ENCODE results near the gene LTBP3. TPM values are rescaled to one million over a fixed set of nuclear protein-coding genes. Genes with fewer than 3 reads are reported as not detected.

Gene LTBP3
- total RNA-seq, 1 experiment from 2014 or later: 248 TPM

DNA sequence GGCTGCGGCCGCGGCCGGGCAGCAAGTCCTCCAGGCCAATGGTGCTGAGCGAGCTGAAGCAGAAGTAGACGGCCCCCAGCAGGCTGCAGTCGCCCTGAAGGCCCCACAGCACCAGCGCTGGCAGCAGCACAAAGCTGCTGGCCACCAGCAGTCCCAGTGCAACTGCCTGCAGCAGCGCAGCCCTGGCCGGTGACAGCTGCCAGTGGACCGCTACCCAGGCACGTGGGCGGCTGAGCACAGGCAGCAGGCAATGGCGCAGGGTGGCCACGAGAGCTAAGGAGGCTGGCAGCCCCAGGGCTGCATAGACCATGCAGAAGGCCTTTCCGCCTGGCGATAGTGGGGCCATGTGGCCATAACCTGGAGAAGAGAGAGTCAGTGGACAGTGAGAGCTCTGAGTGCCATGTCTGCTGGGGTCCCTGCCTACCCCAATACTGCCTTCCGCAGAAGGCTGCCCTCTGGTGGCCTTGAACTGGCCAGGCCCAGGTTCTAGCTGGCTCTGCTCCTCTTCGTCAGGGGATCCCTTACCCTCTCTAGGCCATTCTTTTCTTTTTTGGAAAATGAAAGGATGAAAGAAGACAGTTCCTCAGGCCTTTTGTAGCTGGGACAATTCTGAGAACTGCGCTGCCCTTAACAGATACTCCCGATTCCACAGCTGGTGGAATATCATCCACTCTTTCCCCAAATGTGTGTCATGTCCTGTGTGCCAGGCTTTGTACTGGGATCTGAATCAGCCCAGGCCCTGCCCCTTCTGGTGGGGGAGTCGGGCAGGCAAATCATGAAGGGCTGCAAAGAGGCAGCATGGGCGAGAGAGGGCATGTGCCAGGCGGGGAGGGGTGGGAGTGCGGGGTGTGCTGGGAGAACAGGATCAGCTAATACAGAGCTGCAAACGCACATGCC, 35.6 kb upstream of the LTBP3 start:
- no TSS peak for BruUV-seq (replicated peaks)
- H3K9ac ChIP-seq (ENCODE audit: low read length): no peak overlapping the region
- POLR2A ChIA-PET: interaction anchor here (0.8 to 1.7 kb wide), 4 partner anchors 19 to 58 kb away, joined by 3 to 5 read pairs (median 4); partner anchors contain the start of gene PCNX3

More for the DNA sequence above, 35.6 kb upstream of the LTBP3 start:
- ChIA-PET CTCF (interaction anchor here (0.6 to 3.5 kb wide), 15 partner anchors 8 to 69 kb away, joined by 3 to 28 read pairs (median 5); partner anchors contain the start of genes EHBP1L1, FAM89B, PCNX3 and RELA), RAD21 (ENCODE audit: low non-redundant PET in 1 of 2, low total read pairs in 2 of 2, uncharacterized antibody in 2 of 2, unreplicated experiment in 2 of 2) (interaction anchor here (0.7 to 1.0 kb wide), 2 partner anchors 53 kb away, joined by 3 to 5 read pairs; no protein-coding TSS in a partner anchor)
- Histone ChIP-seq H3K27ac (ENCODE audit: low read depth, low read length) (peak overlapping the region; percentile 26; the same call in 1 of the 2 replicates), H3K27me3 (ENCODE audit: insufficient read depth, low read length) (no peaks in the 10 kb centered on the region), H3K4me1 (ENCODE audit: control insufficient read depth in 1 of 2, insufficient read depth in 2 of 2, low read length in 2 of 2) (peaks cover 12 to 20% of the 10 kb centered on the region in 2 experiments), H3K9me2 (ENCODE audit: insufficient read depth) (no peaks in the 10 kb centered on the region), H3K4me3 (replicated peaks in 1 of 2; ENCODE audit: low read depth in 1 of 2, low read length in 2 of 2) (no peak overlapping the region), H3K4me2 (ENCODE audit: low read length) (no peak overlapping the region), H4K20me1 (ENCODE audit: insufficient read depth) (no peaks in the 10 kb centered on the region), H3K79me2 (ENCODE audit: insufficient read depth, low read length) (no peaks in the 10 kb centered on the region), H3K9me3 (ENCODE audit: control insufficient read depth in 1 of 2, insufficient read depth in 1 of 2, low read depth in 1 of 2, low read length in 2 of 2) (no peaks in the 10 kb centered on the region), H3K36me3 (ENCODE audit: control insufficient read depth in 1 of 2, insufficient read depth in 2 of 2, low read length in 2 of 2) (peaks cover 0 to 6% of the 10 kb centered on the region in 2 experiments; a peak in 1 of 4 replicates), H2AFZ (ENCODE audit: low read depth, low read length, poor library complexity, severe bottlenecking) (no peak overlapping the region)
- DNase-seq (ENCODE audit: low read depth, low spot score): no peak
- TF ChIP-seq, protein P1, sequence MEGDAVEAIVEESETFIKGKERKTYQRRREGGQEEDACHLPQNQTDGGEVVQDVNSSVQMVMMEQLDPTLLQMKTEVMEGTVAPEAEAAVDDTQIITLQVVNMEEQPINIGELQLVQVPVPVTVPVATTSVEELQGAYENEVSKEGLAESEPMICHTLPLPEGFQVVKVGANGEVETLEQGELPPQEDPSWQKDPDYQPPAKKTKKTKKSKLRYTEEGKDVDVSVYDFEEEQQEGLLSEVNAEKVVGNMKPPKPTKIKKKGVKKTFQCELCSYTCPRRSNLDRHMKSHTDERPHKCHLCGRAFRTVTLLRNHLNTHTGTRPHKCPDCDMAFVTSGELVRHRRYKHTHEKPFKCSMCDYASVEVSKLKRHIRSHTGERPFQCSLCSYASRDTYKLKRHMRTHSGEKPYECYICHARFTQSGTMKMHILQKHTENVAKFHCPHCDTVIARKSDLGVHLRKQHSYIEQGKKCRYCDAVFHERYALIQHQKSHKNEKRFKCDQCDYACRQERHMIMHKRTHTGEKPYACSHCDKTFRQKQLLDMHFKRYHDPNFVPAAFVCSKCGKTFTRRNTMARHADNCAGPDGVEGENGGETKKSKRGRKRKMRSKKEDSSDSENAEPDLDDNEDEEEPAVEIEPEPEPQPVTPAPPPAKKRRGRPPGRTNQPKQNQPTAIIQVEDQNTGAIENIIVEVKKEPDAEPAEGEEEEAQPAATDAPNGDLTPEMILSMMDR (IDR thresholded peaks at IDR 0.05 in 2 of 3, conservative IDR thresholded peaks at IDR 0.05 in 1 of 3; ENCODE audit: borderline replicate concordance in 1 of 3, insufficient read depth in 1 of 3, low read depth in 2 of 3, low read length in 2 of 3): peak; percentile 52 to 86 (median 83); a peak in 5 of 6 replicates
- TF ChIP-seq, protein P2, sequence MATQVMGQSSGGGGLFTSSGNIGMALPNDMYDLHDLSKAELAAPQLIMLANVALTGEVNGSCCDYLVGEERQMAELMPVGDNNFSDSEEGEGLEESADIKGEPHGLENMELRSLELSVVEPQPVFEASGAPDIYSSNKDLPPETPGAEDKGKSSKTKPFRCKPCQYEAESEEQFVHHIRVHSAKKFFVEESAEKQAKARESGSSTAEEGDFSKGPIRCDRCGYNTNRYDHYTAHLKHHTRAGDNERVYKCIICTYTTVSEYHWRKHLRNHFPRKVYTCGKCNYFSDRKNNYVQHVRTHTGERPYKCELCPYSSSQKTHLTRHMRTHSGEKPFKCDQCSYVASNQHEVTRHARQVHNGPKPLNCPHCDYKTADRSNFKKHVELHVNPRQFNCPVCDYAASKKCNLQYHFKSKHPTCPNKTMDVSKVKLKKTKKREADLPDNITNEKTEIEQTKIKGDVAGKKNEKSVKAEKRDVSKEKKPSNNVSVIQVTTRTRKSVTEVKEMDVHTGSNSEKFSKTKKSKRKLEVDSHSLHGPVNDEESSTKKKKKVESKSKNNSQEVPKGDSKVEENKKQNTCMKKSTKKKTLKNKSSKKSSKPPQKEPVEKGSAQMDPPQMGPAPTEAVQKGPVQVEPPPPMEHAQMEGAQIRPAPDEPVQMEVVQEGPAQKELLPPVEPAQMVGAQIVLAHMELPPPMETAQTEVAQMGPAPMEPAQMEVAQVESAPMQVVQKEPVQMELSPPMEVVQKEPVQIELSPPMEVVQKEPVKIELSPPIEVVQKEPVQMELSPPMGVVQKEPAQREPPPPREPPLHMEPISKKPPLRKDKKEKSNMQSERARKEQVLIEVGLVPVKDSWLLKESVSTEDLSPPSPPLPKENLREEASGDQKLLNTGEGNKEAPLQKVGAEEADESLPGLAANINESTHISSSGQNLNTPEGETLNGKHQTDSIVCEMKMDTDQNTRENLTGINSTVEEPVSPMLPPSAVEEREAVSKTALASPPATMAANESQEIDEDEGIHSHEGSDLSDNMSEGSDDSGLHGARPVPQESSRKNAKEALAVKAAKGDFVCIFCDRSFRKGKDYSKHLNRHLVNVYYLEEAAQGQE (IDR thresholded peaks at IDR 0.05; ENCODE audit: low read depth): no peak
- TF ChIP-seq RAD21 (IDR thresholded peaks at IDR 0.05; ENCODE audit: low read depth): peak; percentile 53
- intact Hi-C loops (cut with micrococcal nuclease): no loop called here
- peak; percentile 72 for ATAC-seq

Data from HCT116 (cell line).